Measurements from ENCODE around the gene CELA3A.

DNA sequence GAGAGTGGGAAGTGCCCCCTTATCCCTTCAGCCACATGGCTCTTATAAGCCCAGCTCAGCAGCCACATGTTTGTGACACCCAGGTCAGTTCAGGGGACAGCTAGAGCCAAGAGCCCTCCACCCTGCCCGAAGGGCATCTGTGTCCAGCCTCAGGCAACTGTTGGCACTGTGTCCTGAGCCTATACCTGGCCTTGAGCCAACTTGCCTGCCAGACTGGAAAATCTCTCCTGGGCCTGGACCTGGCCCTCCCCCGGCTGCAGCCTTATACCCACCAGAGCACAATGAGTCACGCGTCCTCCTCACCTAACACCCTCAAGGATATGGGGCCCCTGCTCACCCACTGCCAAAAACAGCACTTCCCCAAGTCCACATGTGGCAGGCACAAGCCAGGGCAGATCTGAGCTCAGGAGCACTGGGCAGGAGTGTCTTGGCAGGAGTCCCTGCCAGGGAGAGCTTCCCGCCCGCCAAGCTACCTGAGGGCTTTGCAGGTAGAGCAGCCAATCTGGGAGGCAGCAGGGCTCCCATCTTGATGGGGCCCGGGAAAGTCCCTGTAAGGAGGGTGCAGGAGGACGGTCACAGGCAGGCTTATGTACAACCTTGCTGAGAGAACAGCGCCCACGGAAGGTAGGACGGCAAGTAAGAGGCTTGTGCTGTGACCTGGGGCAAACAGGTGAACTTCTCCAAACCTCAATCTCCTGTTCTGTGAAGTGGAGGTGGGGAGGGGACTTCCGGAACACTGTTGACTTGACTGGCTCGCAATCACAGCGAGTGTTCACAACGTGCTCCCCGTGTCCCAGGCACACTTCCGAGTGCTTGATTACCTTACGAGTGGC, 44.5 kb upstream of the CELA3A start:
- TF ChIP-seq, protein P1, sequence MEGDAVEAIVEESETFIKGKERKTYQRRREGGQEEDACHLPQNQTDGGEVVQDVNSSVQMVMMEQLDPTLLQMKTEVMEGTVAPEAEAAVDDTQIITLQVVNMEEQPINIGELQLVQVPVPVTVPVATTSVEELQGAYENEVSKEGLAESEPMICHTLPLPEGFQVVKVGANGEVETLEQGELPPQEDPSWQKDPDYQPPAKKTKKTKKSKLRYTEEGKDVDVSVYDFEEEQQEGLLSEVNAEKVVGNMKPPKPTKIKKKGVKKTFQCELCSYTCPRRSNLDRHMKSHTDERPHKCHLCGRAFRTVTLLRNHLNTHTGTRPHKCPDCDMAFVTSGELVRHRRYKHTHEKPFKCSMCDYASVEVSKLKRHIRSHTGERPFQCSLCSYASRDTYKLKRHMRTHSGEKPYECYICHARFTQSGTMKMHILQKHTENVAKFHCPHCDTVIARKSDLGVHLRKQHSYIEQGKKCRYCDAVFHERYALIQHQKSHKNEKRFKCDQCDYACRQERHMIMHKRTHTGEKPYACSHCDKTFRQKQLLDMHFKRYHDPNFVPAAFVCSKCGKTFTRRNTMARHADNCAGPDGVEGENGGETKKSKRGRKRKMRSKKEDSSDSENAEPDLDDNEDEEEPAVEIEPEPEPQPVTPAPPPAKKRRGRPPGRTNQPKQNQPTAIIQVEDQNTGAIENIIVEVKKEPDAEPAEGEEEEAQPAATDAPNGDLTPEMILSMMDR (IDR thresholded peaks at IDR 0.05) = no peak
- no peak for TF ChIP-seq ZFX (IDR thresholded peaks at IDR 0.05; ENCODE audit: borderline replicate concordance)

Data from 22Rv1 (cell line).